ENCODE data around the gene GRID2IP.
"Not testable (repeated sequence)": the region's sequence is repeated elsewhere in the genome, so short reads cannot be mapped to it uniquely, and the experiment has no call there.

Gene GRID2IP

DNA sequence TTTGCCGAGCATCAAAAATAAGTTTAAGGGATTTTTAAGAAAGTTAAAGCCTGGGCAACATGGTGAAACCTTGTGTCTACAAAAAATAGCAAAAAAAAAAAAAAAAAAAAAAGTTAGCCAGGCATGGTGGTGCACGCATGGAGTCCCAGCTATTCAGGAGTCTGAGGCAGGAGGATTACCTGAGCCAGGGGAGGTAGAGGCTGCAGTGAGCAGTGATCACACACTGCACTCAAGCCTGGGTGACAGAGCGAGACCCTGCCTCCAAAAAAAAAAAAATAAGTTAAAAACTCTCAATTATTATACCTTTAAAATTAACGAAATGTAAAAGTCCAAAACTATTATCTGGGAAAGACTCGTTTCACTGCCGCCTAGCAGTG lies 68.5 kb downstream of the GRID2IP start:
- no peak for DNase-seq

DNA sequence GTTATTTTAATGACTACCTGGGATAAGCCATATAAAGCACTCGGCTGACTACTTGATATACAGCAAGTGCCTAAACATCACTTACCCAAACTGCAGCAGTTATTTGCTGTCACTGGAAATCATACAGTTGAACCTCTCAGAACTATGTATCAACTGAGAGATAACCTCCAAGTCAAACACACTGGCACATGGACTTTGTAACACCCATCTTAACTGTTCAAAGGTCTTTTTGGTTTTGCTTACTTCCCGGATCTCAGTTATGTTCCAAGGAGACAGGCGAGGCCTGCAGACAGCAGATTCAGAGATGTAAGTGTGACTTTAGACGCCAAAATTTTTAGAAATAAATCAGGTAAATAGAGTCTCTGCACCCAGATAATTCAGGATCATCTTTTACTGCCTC lies 69.0 kb downstream of the GRID2IP start:
- no peak for DNase-seq

DNA sequence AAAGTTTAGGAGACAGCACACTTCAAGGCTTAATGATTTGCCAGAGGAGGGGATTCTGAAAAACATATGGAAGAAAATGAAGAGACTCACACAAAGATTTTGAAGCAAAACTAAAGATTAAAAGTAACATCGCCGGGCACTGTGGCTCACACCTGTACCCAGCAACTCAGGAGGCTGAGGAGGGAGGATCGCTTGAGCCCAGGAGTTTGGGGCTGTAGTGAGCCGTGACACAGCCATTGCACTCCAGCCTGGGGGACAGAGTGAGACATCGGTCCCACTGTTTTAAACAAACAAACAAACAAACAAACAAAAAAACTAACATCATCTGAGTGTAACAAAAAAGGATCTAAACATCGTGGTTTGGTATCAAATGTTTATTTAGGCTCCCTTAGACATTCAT lies 69.8 kb downstream of the GRID2IP start:
- DNase-seq = no peak

GRCh38 chr7:6480323-6480660 lies 71.0 kb downstream of the GRID2IP start:
- no peak for DNase-seq

DNA sequence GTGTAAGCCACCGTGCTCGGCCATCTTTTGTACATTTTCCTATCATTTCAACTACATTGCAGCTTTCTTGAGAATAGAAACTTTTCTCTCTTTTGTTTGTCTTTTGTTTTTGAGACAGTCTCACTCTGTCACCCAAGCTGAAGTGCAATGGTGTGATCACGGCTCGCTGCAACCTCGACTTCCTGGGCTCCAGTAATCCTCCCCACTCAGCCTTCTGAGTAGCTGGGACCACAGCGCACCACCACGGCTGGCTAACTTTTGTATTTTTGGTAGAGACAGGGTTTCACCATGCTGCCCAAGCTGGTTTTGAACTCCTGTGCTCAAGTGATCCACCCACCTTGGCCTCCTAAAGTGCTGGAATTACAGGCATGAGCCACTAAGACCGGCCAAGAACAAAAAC lies 72.2 kb downstream of the GRID2IP start:
- DNase-seq = no peak

DNA sequence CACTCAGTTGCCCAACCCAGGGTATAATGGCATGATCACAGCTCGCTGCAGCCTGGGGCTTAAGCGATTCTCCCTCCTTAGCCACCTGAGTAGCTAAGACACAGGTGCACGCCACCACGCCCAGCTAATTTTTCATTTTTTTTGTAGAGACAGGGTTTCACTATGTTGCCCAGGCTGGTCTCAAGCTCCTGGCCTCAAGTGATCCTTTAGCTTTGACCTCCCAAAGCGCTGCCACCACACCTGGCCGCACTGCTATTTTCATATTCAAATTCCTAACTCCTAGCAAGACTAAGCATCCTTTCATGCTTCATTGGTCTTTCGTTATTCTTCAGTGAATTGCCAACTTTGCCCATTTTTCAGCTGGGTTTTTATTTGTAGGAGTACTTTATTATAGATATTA lies 73.1 kb downstream of the GRID2IP start:
- DNase-seq = no peak

DNA sequence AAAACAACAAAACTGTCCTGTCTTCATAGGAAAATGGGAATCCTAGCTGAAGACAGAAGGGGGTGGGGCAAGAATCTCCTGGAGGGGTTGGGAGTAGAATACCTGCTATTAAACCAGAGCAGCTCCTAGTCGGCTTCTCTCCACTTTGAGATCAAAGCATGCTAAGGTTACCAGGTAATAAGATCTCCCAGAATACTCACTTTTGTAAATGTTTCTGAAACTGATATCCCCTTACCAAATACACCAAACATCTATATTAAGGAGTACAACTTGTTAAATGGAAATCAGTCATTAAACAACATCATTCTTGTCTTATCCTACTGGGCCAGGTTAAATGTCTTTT lies 74.0 kb downstream of the GRID2IP start:
- DNase-seq = no peak

DNA sequence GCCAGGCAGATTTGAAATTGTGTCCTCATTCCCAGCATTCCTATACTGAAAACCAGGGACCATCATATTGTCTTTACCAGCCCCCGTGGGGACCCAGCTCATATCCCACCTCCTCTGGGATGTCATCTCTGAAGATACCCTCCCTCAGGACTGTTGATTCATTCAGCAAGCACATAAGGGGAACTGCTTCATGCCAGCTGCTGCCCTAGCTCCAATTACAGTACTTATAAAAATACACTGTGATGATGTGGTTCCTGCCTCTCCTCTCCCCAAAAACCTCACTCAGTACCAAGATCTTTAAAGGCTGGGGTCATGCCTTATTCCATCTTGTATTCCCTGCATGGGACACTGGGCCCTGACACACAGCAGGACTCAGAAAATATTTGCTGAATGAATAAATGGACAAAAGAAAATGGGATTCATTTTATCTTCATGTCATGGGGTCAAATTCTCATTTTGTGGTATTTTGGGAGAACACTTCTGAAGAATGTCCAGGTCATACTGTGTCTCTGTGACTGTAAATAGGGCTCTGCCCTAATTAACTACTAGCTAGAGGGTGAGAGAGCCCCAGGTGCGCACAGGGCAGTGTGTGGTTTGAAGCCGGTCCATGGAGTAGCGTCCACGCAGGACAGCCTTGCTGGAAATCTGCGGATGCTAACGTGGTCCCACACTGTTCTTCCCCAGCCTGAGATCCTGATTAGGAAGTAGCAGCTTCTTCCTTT lies 74.5 kb downstream of the GRID2IP start:
- DNase-seq = no peak

DNA sequence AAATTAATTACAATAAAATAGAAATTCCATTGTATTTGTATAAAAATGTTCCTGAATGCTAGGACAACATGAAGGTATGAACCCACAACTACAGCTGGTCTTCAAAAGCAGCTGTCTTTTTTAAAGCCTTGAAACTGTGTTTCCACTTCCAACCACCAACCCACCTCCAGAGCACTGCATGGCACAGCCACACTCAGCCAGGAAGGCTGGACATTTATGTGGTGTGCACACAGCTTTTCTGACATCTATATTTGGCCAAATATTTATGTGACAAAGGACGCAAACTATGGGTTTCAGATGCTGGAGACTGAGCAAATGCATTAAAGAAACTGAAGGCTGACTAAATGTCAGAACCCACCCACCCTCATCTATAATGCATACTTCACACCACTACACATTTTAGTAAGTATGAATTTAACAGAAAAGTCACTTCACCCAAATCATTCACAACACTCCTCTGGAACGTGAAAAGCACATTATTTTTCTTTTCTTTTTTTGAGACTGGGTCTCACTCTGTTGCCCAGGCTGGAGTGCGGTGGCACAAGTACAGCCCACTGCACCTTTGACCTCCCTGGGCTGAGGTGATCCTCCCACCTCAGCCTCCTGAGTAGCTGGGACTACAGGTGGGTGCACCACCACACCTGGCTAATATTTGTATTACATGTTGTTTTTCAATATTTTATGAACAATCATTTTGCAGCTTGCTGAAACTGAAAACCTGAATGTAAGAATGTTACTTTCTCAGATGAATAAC lies 75.7 kb downstream of the GRID2IP start:
- no peak for DNase-seq

GRCh38 chr7:6465862-6466261 lies 85.4 kb downstream of the GRID2IP start:
- DNase-seq = no peak

DNA sequence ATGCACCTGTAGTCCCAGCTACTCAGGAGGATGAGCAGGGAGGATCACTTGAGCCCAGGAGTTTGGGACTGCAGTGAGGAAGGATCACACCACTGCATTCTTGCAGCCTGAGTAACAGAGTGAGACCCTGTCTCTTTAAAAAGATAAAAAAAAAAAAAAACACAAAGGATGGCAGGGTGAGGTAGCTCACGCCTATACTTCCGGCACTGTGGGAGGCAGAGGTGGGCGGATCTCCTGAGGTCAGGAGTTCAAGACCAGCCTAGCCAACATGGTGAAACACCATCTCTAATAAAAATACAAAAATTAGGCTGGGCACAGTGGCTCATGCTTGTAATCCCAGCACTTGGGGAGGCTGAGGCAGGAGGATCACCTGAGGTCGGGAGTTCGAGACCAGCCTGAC lies 87.7 kb downstream of the GRID2IP start:
- DNase-seq = not testable (repeated sequence)

DNA sequence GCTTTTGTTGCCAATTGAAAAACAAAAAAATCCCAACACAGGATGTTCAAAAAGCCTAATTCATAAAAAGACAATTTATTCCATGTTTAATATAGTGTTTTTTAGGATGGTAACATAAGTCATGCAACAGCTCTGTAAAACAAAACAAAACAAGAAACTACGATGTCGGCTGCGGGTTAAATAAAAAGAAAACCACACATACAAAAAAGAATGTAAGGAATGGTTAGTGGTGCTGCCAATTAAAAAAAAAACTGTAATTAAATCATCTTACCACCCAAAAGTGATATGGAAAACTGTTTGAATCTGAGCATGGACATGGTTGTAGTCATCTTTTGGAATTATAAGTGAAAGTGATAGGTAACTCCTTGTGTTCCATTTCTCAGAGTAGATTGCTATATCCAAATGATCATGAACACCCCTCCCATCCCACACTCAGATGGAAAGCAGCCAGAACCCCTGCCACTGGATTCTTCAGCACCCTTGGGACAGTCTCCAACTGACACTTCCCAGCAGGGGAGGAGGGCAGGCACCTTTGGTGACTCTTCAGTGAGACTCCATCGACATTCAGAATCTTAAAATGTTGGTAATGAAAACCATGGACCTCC lies 89.2 kb downstream of the GRID2IP start:
- DNase-seq = no peak

DNA sequence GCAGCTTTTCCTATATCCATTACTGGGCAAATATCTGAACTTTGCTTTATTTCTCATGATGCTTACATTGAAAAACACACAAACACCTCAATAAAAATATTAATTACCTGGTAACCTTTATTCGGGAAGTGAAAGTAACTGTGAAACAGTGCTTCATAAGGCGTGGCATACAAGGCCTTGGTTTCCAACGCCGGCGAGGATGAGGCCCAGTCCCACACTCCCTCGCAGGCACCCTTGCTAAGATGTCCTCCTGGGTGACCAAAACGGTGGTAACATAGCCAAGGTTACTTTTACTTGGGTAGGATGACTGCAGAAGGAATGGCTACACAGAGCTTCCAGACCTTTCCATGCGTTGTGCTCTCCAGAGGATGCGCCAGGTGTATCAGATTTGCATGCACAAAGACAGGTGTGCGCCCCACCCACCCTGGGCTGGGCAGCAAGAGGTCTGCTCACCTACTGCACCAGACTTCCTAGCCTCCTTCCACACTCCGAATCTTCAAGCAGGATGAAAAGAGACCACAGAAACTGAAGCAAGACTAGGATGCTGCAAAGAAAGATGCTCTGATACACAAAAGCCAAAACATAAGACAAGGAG lies 90.2 kb downstream of the GRID2IP start:
- DNase-seq = no peak

DNA sequence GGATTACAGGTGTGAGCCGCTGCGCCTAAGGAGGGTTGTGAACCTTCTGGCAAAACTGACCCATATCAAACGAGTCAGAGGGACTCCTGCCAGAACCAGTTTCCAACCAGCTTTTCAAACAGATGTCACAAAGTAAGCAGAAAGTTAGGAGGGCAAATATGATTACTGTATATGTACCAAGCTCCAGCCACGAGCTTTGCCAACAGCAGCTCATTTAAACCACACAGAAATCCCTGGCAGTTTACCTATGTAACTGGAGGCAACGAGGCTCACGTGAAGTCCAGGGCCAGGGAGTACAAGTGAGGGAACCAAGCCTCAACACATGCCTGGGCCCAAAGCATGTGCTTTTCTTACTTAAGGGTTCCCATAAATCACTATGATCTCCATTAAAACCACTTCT lies 91.0 kb downstream of the GRID2IP start:
- no peak for DNase-seq

DNA sequence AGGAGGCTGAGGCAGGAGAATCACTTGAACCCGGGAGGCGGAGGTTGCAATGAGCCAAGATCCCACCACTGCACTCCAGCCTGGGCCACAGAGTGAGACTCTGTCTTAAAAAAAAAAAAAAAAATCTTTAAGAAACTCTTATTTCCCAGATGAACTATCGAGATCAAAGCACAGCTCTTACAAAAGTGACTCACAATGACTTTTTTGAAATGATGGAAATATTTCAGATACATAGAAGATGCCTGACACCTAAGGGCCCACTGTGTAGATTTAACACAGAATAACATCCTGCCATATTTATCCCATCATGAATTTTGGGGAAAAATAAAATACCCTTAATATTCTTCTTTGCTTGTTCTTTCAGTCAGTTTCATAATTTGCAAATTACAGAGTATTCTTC lies 92.6 kb downstream of the GRID2IP start:
- not testable (repeated sequence) for DNase-seq

- no peak for DNase-seq
Observed at GRCh38 chr7:6453734-6454133, 97.5 kb downstream of the GRID2IP start.

- no peak for DNase-seq
Observed at GRCh38 chr7:6451224-6451705, 100.0 kb downstream of the GRID2IP start.

DNA sequence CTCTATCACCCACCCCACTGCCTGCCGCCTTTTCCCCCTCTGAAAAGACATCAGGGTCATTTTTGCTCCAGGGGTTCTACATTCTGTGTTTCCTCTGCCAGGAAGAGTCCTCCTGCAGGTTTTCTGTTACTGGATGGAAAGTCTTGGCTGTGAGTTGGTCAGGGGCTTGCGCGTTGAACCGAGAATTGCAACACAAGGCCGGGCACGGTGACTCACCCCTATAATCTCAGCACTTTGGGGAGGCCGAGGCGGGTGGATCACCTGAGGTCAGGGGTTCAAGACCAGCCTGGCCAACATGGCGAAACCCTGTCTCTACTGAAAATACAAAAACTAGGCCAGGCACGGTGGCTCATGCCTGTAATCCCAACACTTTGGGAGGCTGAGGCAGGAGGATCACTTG lies 100.7 kb downstream of the GRID2IP start:
- not testable (repeated sequence) for DNase-seq

DNA sequence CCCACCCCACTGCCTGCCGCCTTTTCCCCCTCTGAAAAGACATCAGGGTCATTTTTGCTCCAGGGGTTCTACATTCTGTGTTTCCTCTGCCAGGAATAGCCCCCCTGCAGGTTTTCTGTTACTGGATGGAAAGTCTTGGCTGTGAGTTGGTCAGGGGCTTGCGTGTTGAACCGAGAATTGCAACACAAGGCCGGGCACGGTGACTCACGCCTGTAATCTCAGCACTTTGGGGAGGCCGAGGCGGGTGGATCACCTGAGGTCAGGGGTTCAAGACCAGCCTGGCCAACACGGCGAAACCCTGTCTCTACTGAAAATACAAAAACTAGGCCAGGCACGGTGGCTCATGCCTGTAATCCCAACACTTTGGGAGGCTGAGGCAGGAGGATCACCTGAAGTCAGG lies 101.4 kb downstream of the GRID2IP start:
- not testable (repeated sequence) for DNase-seq

DNA sequence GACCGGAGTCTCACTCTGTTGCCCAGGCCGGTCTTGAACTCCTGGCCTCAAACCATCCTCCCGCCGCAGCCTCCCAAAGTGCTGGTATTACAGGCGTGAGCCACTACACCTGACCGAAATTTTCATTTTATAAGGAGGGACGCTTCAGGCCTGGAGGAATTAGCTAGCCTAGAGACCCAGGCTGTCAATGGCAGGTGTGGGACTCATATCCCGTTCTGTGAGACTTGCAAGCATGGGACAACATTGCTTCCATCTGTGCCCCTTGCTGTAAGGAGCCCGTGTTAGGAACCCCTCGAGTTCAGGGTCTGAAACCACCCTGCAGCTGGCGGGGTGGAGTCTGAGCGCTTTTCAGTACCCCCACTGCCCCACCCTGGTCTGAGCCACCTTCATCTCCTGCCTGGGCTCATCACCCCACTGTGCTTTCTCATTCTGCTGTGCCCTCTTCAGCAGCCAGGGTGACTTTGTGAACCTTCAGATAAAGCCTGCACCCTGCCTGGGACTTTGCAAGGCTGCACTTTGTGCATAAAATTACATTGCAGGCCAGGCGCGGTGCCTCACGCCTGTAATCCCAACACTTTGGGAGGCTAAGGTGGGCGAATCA lies 102.2 kb downstream of the GRID2IP start:
- no peak for DNase-seq

DNA sequence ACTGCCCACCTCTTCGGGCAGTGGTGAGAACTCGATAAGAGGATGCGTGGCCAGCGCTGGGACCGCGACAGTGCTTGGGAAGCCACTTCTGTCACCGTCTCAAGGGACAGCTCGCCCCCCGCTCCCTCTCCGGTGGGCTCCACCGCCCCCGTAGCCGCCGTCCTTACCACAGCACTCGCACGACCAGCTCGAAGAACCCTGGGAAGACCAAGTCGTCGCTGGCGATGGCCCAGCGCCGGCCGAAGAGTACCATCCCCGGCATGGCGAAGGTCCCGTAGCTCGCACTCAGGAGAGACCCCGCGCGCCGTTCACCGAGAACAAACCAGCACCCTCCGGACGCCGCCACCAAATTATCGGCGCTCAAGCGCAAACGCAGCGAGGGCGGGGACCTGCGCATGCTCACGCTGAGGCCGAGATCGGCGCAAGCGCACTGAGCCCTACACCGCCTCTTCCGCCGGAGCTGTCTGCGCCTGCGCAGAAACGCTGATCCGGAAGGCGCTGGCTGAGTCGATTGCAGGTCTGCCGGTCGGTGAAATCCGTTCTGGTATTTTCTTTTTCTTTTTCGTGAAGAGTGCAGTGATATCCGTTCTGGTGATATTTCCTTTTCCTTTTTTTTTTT lies 103.6 kb downstream of the GRID2IP start, which contains the start of gene DAGLB:
DAGLB (minus strand) TSS at position 374 of the 619 bp plus-strand sequence; CDS start at position 262, 112 bp downstream.
- DNase-seq = peak; percentile 94

Measured in effector CD4-positive, alpha-beta T cell (primary cell).